GM23248 (cell line): ENCODE measurements around the gene ADAMTS17. TPM values are rescaled to one million over a fixed set of nuclear protein-coding genes. Genes with fewer than 3 reads are reported as not detected.
"Not testable (repeated sequence)": the region's sequence is repeated elsewhere in the genome, so short reads cannot be mapped to it uniquely, and the experiment has no call there.

Source experiments
- DNase-seq: peaks from one replicate; pipeline ENCODE4 v3.0.0-alpha.2; 2015
- H2AFZ ChIP-seq: fragments of 200-600 bp; sonication (generic); 2 replicates; pipeline ENCODE4 v1.6.1; 2016; ENCODE audit warnings: antibody characterized with exemption
- H3F3A ChIP-seq: fragments of 200-600 bp; sonication (generic); 2 replicates; pipeline ENCODE4 v1.6.1; 2016; ENCODE audit warnings: mild to moderate bottlenecking, antibody characterized with exemption, mixed run types; ENCODE audit not compliant: insufficient read depth
- H3K27ac ChIP-seq: fragments of 200-600 bp; sonication (generic); 2 replicates; pipeline ENCODE4 v1.5.1; 2016; ENCODE audit warnings: mild to moderate bottlenecking
- H3K27me3 ChIP-seq: fragments of 200-600 bp; sonication (generic); replicated peaks from 2 replicates; pipeline ENCODE4 v1.6.1; 2016; ENCODE audit warnings: mild to moderate bottlenecking; ENCODE audit not compliant: insufficient read depth
- H3K36me3 ChIP-seq: fragments of 200-600 bp; sonication (generic); 2 replicates; pipeline ENCODE4 v1.6.1; 2016; ENCODE audit warnings: low read depth, mild to moderate bottlenecking
- H3K4me1 ChIP-seq: fragments of 200-600 bp; sonication (generic); 2 replicates; pipeline ENCODE4 v1.6.1; 2016; ENCODE audit warnings: mild to moderate bottlenecking; ENCODE audit not compliant: insufficient read depth
- H3K4me2 ChIP-seq: fragments of 200-600 bp; sonication (generic); one replicate; pipeline ENCODE4 v1.6.1; 2016; ENCODE audit warnings: mild to moderate bottlenecking; ENCODE audit not compliant: unreplicated experiment
- H3K4me3 ChIP-seq: fragments of 200-600 bp; sonication (generic); 2 replicates; pipeline ENCODE4 v1.5.1; 2016; ENCODE audit warnings: mild to moderate bottlenecking
- H3K79me2 ChIP-seq: fragments of 200-600 bp; sonication (generic); 2 replicates; pipeline ENCODE4 v1.6.1; 2016; ENCODE audit warnings: mild to moderate bottlenecking; ENCODE audit not compliant: insufficient read depth
- H3K9ac ChIP-seq: fragments of 200-600 bp; sonication (generic); 2 replicates; pipeline ENCODE4 v1.6.1; 2016; ENCODE audit warnings: mild to moderate bottlenecking
- H3K9me2 ChIP-seq: fragments of 200-600 bp; sonication (generic); 2 replicates; pipeline ENCODE4 v1.6.1; 2016; ENCODE audit warnings: mixed run types, mild to moderate bottlenecking, moderate library complexity; ENCODE audit not compliant: insufficient read depth
- H3K9me3 ChIP-seq: fragments of 200-600 bp; sonication (generic); one replicate; pipeline ENCODE4 v1.6.1; 2017; ENCODE audit warnings: low read depth
- H4K20me1 ChIP-seq: fragments of 200-600 bp; sonication (generic); 2 replicates; pipeline ENCODE4 v1.6.0; 2016; ENCODE audit not compliant: insufficient read depth
- EZH2 ChIP-seq: fragments of 200-600 bp; sonication (generic); IDR thresholded peaks from 2 replicates; pipeline ENCODE4 v1.6.1; 2018; ENCODE audit warnings: antibody characterized with exemption, mild to moderate bottlenecking; ENCODE audit not compliant: insufficient read depth, poor library complexity, severe bottlenecking
- EZH2phosphoT487 ChIP-seq: fragments of 200-600 bp; sonication (generic); IDR thresholded peaks from 2 replicates; pipeline ENCODE4 v1.6.1; 2018; ENCODE audit warnings: antibody characterized with exemption, moderate library complexity, mild to moderate bottlenecking, low read depth; ENCODE audit not compliant: insufficient read depth
- WGBS, 2 experiments: methylation state at CpG; one replicate each; pipeline ENCODE4 v1.1.6; 2015 to 2017; ENCODE audit warnings: low lambda C conversion rate in 2 of 2, low coverage in 1 of 2; ENCODE audit errors: missing lambda C conversion rate in 2 of 2; 5-methylcytosine and 5-hydroxymethylcytosine counted together
- in situ Hi-C: fragments of 300-500 bp; cut with MboI; formaldehyde crosslinking; loops from 2 replicates; pipeline ENCODE4 v1.15.0; 2020
- polyA plus RNA-seq: library from polyadenylated mRNA; unstranded; fragments of >200 nt; fragmentation: Nextera tagmentation; extraction: Ambion mirVana; gene quantifications from 2 replicates; pipeline ENCODE4 v1.2.1, GENCODE V29; 2016
- total RNA-seq: library from RNA; depleted of rRNA; stranded (reverse); fragments of >200 nt; shearing (Covaris generic); gene quantifications from 2 replicates; pipeline ENCODE4 v1.2.3, GENCODE V29; 2014

ADAMTS17 gene
- total and polyA plus RNA-seq, 2 experiments from 2014 or later: not detected

DNA sequence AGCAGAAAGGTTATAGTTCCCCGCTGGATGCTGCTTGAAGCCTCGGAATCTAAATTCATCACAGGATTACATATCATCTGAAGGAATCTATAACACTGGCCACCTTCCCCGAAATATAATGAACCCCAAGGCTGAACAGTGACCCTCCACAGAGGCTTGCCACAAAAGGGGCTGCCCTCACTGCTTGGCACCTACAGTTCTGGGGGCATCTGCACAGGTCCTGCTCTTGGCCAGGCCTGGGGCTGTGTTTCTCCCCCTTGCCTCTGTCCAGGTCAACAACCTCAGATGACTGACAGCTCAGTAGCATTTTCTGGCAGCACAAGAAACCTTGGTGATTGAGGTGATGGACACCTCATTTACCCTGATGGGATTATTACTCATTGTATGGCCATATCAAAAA, 1.5 kb upstream of the ADAMTS17 start:
- Histone ChIP-seq H3F3A (no peaks in the 10 kb centered on the region), H3K9ac (no peak overlapping the region), H2AFZ (no peak overlapping the region), H3K27me3 (peaks cover 9% of the 10 kb centered on the region), H3K4me2 (no peak overlapping the region), H4K20me1 (no peaks in the 10 kb centered on the region), H3K4me1 (no peaks in the 10 kb centered on the region), H3K9me2 (no peaks in the 10 kb centered on the region), H3K36me3 (no peaks in the 10 kb centered on the region), H3K79me2 (no peaks in the 10 kb centered on the region), H3K27ac (no peak overlapping the region), H3K4me3 (no peak overlapping the region), H3K9me3 (no peaks in the 10 kb centered on the region)
- in situ Hi-C loops: loop anchor here (25.0 kb wide), 2 partner anchors 669 to 1081 kb away; partner anchors contain the start of gene LRRC28
- TF ChIP-seq EZH2 (no peak), EZH2phosphoT487 (no peak)
- DNase-seq: no peak
- WGBS, 2 experiments: 54 to 55% methylated on average over 3 of the region's 3 CpGs

DNA sequence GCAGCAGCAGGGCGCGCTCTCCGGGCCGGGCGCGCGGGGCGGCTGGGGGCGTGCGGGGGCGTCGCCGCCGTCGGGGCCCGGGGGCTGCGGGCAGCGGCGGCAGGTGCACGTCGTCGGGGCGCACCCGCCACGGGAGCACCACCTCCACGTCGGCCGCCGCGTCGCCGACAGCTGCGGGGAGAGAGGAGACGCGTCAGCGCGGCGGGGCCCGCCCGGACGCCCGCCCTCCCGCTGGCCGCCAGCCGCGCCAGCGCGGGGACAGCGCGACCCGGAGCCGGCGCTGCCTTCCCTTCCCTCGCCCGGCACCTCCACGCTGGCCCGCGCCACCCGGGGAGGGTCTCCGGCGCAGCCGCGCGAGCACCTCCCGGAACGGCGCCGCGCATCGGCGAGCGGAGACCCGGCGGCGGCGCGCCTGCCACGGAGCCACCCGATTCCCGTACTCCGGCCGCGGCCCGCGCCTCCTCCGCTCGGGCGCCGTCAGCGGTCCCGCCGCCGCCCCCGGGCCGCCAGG, 481 bp downstream of the ADAMTS17 start:
- Histone ChIP-seq H3F3A (no peaks in the 10 kb centered on the region), H3K4me2 (peak overlapping the region; percentile 80), H3K27me3 (peaks cover 9% of the 10 kb centered on the region), H3K9me3 (no peaks in the 10 kb centered on the region), H3K79me2 (no peaks in the 10 kb centered on the region), H3K27ac (no peak overlapping the region), H3K9me2 (no peaks in the 10 kb centered on the region), H3K4me1 (no peaks in the 10 kb centered on the region), H2AFZ (peak overlapping the region; percentile 76), H3K36me3 (no peaks in the 10 kb centered on the region), H3K9ac (peak overlapping the region; percentile 38; the same call in 1 of the 2 replicates), H3K4me3 (peak overlapping the region; percentile 62), H4K20me1 (no peaks in the 10 kb centered on the region)
- peak; percentile 22 for DNase-seq
- TF ChIP-seq EZH2 (no peak), EZH2phosphoT487 (no peak)
- in situ Hi-C loops: loop anchor here (25.0 kb wide), 2 partner anchors 671 to 1079 kb away; partner anchors contain the start of gene LRRC28
- 5 to 7% methylated on average over 26 of the region's 95 CpGs for WGBS, 2 experiments

DNA sequence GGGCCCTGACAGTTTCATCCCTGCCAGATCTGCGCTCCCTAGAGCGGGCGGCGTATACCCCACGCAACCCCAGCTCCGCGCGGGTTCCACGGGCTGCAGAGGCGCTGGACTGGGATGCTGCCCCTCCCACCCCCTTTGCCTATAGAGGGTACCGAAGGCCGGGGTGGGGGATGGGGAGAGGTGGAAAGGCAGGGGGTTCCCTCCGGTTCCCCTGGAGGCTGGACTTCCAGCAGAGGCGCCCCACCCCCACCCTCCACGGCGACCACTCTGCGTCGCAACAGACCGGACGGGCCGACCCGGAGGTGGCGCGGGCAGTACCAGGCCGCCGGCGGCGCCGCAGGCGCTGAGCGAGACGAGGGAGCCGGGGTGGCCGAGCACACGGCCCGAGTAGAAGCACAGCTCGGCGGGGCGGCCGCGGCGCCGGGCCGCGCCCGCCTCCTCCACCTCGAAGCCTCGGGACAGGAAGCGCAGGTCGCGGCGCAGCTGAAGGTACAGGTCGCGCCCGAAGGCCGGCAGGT, 995 bp downstream of the ADAMTS17 start:
- Histone ChIP-seq H3K79me2 (no peaks in the 10 kb centered on the region), H3K4me3 (no peak overlapping the region), H3K27me3 (peaks cover 9% of the 10 kb centered on the region), H3K9me3 (no peaks in the 10 kb centered on the region), H3F3A (no peaks in the 10 kb centered on the region), H3K9ac (no peak overlapping the region), H3K4me2 (no peak overlapping the region), H3K36me3 (no peaks in the 10 kb centered on the region), H3K9me2 (no peaks in the 10 kb centered on the region), H3K4me1 (no peaks in the 10 kb centered on the region), H3K27ac (no peak overlapping the region), H4K20me1 (no peaks in the 10 kb centered on the region), H2AFZ (no peak overlapping the region)
- no peak for DNase-seq
- in situ Hi-C loops: loop anchor here (25.0 kb wide), 2 partner anchors 672 to 1078 kb away; partner anchors contain the start of gene LRRC28
- 38% methylated on average over 16 to 27 of the region's 56 CpGs for WGBS, 2 experiments
- TF ChIP-seq EZH2phosphoT487 (no peak), EZH2 (no peak)

DNA sequence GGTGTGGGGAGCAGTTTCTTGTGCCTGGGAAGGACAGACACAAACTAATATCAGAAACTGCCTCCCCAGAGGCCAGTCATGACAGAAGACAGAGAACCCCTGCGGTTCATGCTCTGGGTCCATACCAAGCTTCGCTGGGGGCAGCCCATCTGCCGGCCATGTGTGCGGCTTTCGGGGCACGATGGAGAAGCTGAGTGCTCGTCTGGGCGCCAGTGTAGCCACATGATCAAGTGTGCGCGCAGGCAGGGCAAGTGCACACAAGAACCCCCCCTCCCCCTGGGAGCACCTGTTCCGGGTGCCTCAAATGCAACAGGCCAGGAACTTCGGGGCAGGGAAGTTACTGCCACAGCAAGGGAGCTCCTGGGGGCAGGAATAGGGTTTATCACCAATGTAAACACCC, 1.8 kb downstream of the ADAMTS17 start:
- Histone ChIP-seq H3K79me2 (no peaks in the 10 kb centered on the region), H3K9me3 (no peaks in the 10 kb centered on the region), H4K20me1 (no peaks in the 10 kb centered on the region), H3K4me1 (no peaks in the 10 kb centered on the region), H3K27me3 (peaks cover 9% of the 10 kb centered on the region), H3K36me3 (no peaks in the 10 kb centered on the region), H3K9me2 (no peaks in the 10 kb centered on the region), H3F3A (no peaks in the 10 kb centered on the region), H3K9ac (no peak overlapping the region), H3K27ac (no peak overlapping the region), H3K4me2 (no peak overlapping the region), H3K4me3 (no peak overlapping the region), H2AFZ (no peak overlapping the region)
- no peak for TF ChIP-seq EZH2
- no peak for TF ChIP-seq EZH2phosphoT487
- DNase-seq: no peak
- in situ Hi-C loops: loop anchor here (25.0 kb wide), 2 partner anchors 672 to 1078 kb away; partner anchors contain the start of gene LRRC28
- 82 to 85% methylated on average over 12 of the region's 12 CpGs for WGBS, 2 experiments

DNA sequence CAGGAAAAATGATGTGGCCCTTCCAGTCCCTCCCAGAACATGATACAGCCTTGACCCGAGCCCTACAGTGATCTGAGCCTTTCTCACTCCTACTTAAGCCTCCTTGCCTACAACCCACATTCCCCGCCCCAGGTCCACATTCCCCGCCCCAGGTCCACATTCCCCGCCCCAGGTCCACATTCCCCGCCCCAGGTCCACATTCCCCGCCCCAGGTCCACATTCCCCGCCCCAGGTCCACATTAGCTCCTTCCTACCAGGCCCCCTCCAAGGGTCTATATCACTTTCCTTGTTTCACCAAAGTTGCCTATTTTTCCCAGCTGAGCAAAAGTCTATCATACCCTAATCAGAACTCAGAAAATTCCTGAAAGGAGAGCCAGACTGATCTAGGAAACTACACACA, 2.3 kb downstream of the ADAMTS17 start:
- not testable (repeated sequence) for H3K27me3 ChIP-seq, H3K27ac ChIP-seq, H2AFZ ChIP-seq, H3K9ac ChIP-seq, H3K9me2 ChIP-seq, H4K20me1 ChIP-seq, H3K4me1 ChIP-seq, H3K79me2 ChIP-seq, H3K4me3 ChIP-seq, DNase-seq, H3K36me3 ChIP-seq, H3K9me3 ChIP-seq, H3K4me2 ChIP-seq, H3F3A ChIP-seq
- in situ Hi-C loops: loop anchor here (25.0 kb wide), 2 partner anchors 673 to 1077 kb away; partner anchors contain the start of gene LRRC28
- 50 to 73% methylated on average over 2 to 7 of the region's 7 CpGs for WGBS, 2 experiments
